GM12891 (cell line): Measurements from ENCODE around the gene RUVBL2.
"Not testable (repeated sequence)": the region's sequence is repeated elsewhere in the genome, so short reads cannot be mapped to it uniquely, and the experiment has no call there.

Experiments used
- DNase-seq: peaks from one replicate; pipeline ENCODE4 v3.0.0; 2011; ENCODE audit warnings: low spot score; ENCODE audit not compliant: insufficient read length
- FAIRE-seq: peaks from 2 replicates; lab custom pipeline; 2011; peaks lifted over from hg19 to GRCh38; lab: Jason Lieb, UNC
- PAX5 ChIP-seq: IDR thresholded peaks from 2 replicates; pipeline ENCODE4 v1.6.1; 2011; ENCODE audit warnings: low read length, moderate library complexity, mild to moderate bottlenecking; ENCODE audit not compliant: insufficient read depth, severe bottlenecking
- POLR2A ChIP-seq: IDR thresholded peaks from 2 replicates; pipeline ENCODE4 v1.6.1; 2011; ENCODE audit warnings: low read depth, low read length, control low read depth
- POLR2AphosphoS5 ChIP-seq: IDR thresholded peaks from 2 replicates; pipeline ENCODE4 v1.6.1; 2011; ENCODE audit warnings: low read depth, low read length, control low read depth
- POU2F2 ChIP-seq: IDR thresholded peaks from 2 replicates; pipeline ENCODE4 v1.6.1; 2011; ENCODE audit warnings: low read depth, mild to moderate bottlenecking, control low read depth, low read length, moderate library complexity
- SPI1 ChIP-seq: IDR thresholded peaks from 2 replicates; pipeline ENCODE4 v1.6.1; 2011; ENCODE audit warnings: low read depth, low read length, control low read depth
- TAF1 ChIP-seq: IDR thresholded peaks from 2 replicates; pipeline ENCODE4 v1.6.1; 2011; ENCODE audit warnings: low read depth, low read length, control low read depth

RUVBL2 gene

DNA sequence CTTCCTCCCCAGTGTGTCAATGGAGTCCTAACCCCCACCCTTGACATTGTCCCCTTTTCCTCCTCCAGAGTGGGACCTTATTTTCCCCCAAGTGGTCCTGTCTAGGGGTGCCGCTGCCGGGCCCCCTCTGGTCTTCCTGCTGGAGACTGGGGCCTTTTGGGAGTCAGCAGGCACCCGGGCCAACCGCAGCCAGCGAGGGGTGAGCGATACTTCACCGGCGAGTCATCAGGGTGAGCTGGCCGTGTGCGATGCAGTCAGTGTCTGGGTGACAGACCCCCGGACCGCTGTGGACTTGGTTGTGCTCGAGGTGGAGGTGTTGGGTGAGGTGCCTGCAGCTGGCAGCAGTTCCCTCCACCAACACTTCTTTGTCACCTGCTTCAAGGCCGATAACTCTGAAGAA is 36.1 kb downstream of the RUVBL2 start:
- FAIRE-seq, DNase-seq: not testable (repeated sequence)

- not testable (repeated sequence) for FAIRE-seq, DNase-seq
These were observed 36.6 kb downstream of the RUVBL2 start for GRCh38 chr19:49030323-49030722.

- not testable (repeated sequence) for DNase-seq, FAIRE-seq
These were observed 38.1 kb downstream of the RUVBL2 start, which contains the start of gene CGB2 for GRCh38 chr19:49031642-49032301. TSS of gene CGB2 (plus strand) at chr19:49031890. CDS start at chr19:49032096, 206 bp downstream.

- DNase-seq, FAIRE-seq: not testable (repeated sequence)
These were observed 43.1 kb downstream of the RUVBL2 start, which contains the start of gene CGB1 for GRCh38 chr19:49036815-49037214. TSS of gene CGB1 (minus strand) at chr19:49036895. CDS start at chr19:49036711, 184 bp downstream.

DNA sequence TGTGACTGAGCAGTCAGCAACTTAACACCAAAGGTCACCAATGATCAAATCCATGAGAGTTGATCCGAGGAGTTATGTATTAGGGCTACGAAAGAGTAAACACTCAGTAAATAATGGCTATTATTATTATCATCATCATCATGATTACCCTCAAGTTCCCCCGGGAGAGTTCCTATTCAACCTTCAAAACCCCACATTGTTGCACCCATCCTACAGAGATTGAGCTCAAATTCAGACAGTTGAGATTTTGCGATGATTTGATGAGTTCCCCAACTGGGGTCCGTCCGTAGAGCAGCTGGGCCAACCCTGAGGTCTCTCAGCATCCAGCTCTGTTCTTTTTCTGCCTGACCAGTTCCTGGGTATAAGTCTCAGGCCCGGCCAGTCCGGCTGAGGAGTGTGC is 44.4 kb downstream of the RUVBL2 start:
- not testable (repeated sequence) for FAIRE-seq, DNase-seq

DNA sequence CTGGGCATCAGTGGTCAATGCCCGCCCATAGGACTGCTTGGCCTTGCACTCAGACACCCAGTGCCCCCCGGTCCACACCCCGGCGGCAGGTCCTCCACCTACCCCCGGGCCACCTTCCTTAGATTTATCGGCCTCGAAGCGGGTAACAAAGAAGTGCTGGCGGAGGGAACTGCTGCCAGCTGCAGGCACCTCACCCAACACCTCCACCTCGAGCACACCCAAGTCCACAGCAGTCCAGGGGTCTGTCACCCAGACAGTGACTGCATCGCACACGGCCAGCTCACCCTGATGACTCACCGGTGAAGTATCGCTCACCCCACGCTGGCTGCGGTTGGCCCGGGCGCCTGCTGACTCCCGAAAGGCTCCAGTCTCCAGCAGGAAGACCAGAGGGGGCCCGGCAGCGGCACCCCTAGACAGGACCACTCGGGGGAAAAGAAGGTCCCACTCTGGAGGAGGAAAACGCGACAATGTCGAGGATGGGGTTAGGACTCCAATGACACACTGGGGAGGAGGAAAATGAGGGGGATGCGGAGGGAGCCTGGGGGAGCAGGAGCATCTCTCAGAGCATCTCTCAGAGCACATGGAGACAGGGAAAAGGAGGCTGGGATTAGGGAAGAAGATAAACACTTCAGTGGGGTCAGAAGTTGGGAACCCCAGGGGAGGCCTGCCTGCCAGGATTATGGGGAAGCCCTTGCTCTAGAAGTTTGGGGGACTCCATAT is 45.0 kb downstream of the RUVBL2 start:
- not testable (repeated sequence) for DNase-seq, FAIRE-seq

- not testable (repeated sequence) for FAIRE-seq, DNase-seq
These were observed 46.0 kb downstream of the RUVBL2 start for GRCh38 chr19:49039736-49040135.

GRCh38 chr19:49042177-49042576 is 48.5 kb downstream of the RUVBL2 start:
- FAIRE-seq, result no peak
- DNase-seq, result no peak
- TF ChIP-seq POLR2A, result no peak
- no peak for TF ChIP-seq SPI1
- TF ChIP-seq POLR2AphosphoS5, result no peak
- TF ChIP-seq POU2F2, result no peak
- no peak for TF ChIP-seq PAX5
- TF ChIP-seq TAF1, result no peak

DNA sequence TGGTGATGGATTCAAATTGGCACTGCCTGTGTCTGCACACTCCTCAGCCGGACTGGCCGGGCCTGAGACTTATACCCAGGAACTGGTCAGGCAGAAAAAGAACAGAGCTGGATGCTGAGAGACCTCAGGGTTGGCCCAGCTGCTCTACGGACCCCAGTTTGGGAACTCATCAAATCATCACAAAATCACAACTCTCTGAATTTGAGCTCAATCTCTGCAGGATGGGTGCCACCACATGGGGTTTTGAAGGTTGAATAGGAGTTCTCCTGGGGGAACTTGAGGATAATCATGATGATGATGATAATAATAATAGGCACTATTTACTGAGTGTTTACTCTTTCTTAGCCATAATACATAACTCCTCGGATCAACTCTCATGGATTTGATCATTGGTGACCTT is 49.0 kb downstream of the RUVBL2 start:
- not testable (repeated sequence) for DNase-seq, FAIRE-seq

GRCh38 chr19:49043548-49043947 is 49.9 kb downstream of the RUVBL2 start, which contains the start of gene CGB5:
TSS of gene CGB5 (plus strand) at chr19:49043848. CDS start at chr19:49044210, 362 bp downstream.
- FAIRE-seq, DNase-seq: not testable (repeated sequence)

- FAIRE-seq, result not testable (repeated sequence)
These were observed 55.3 kb downstream of the RUVBL2 start, which contains the start of gene CGB8 for GRCh38 chr19:49049011-49049410. TSS of gene CGB8 (minus strand) at chr19:49049111. CDS start at chr19:49048739, 372 bp downstream.

GRCh38 chr19:49049834-49050233 is 56.1 kb downstream of the RUVBL2 start:
- DNase-seq, FAIRE-seq: not testable (repeated sequence)

More at GRCh38 chr19:49049011-49049410, 55.3 kb downstream of the RUVBL2 start, which contains the start of gene CGB8:
- not testable (repeated sequence) for DNase-seq

- FAIRE-seq, DNase-seq: not testable (repeated sequence)
These were observed 56.8 kb downstream of the RUVBL2 start for GRCh38 chr19:49050376-49051033.
